Measurements from ENCODE around the gene PRRG3.

PRRG3 gene

DNA sequence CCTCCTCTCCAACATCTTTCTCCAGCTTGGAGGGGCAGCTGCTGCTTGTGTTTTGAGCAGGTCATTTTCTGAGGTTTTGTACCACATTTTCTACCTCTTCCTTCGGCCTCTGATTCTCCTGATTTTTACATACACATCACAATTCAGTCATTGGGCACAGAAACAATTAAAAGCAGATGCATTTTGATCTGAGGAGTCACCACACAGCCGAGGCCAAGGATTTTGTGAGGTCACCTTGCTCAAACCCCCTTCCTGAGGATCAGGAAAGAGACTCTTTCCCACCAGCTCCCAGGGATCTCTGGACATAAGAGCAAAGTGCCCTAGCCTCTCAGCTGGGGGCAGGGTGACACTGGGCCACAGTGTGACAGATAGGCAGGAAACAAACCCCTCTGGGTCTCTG lies 15.2 kb downstream of the PRRG3 start:
- no peak for DNase-seq

DNA sequence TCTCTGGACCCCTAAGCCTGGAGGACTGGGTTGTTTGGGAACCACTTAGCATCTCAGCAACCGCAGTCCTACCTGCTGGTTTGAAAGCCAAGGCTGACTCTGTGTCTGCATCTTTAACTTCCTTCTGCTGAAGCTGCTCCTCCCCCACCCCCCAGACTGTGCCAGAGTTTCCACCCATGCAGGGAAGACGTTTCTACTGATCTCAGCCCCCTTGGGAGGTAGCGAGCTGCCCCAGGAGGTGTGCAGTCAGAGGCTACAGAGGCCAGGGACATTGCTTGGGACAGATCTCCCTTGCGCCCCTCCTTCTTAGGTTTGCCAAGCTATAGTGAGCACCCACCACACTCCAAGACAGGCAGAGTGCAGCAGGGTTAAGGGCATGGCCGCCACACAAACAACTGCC lies 15.9 kb downstream of the PRRG3 start:
- no peak for DNase-seq

DNA sequence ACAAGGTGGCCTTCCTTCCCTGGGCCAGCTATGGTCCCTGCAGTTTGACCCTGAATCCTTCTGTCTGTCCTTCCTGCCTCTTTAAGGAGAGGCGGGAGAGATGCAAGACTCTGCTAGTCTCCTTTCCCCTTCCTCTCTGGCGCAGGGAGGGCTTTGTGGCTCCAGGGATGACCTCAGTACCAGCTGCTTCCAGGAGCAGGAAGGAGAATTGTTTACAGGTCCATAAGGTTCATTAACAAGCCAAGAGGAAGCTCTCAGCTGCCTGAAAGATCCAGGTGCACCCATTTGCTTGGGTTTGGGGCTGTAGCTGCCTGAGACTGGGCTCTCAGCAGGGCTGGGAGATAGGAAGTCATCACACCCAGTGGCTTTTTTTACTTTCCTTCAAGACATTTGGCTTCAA lies 16.5 kb downstream of the PRRG3 start:
- DNase-seq, result no peak

DNA sequence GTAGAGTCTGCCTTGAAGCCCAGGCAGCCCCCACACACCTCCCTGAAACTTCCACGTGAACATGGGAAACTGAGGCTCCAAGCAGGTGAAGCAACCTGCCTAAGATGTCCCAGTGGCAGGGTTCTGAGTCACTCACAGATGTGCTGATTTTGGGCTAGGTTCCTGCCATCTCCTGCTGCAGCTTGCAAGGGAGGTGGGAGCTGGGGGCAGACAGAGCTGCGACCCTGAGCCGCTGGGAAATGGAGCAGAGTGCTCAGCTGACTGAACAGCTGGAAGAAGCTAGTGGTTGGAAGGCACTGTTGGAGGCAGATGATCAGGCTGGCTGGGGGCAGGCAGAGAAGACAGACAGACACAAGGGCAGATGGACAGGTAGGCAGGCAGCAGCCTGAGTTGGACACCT lies 17.0 kb downstream of the PRRG3 start:
- no peak for DNase-seq

DNA sequence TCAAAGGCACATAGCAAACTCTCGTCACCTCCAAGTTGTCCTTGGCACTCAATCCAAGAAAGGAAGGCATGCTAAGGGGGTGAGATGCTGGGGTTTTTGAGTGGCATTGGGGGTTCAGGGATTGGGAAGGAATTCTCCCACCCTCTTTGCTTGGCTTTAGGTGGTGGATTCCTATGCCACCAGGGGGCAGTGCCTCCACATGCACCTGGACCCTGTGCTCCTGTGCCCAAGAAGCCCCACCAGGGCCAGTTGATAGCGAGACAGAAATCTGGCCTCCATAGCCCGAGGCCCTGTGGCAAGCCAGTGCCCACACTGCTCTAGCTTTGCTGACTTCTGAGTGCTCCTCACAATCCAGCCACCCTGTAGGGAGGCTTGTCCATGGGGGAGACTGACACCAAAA lies 18.6 kb downstream of the PRRG3 start:
- no peak for DNase-seq

DNA sequence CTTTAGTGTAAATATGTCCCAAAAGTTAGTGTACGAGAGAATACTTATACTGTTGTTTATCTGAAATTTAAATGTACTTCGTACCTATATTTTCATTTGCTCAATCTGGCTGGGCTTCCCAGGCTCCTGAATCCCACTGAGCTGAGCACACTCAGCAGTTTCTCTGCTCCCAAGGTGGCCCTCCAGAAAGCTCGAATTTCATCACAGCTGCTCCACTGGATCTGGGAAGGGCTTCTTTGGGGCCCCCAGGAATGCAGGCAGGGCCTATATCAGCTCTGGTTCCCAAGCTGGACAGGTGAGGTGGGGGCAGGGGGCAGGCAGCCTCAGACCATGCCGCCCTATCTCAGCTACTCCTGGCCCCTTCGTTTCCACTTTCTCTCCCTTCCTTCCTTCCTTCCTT lies 19.1 kb downstream of the PRRG3 start:
- no peak for DNase-seq

DNA sequence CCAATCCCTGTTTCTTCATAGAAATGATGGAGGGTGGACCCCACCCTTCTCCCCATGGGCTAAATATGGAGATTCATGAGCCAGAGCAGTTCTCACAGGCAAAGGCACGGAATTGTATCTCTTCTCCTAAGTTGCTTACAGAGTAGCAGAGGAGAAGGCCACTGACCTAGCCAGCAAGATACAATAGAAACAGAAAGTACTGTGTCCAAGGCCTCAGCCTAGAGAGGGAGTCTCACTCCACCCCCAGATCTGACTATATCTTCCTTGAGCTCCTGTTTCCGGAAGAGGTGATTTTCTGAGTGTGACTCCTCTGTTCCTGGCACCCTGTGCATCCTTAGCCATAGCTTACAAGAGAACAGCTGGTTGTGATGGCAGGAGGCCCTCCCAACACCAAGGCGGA lies 20.5 kb downstream of the PRRG3 start, which contains the start of gene FATE1:
FATE1 (plus strand) TSS at position 284 of the 400 bp plus-strand sequence; CDS start at position 369, 85 bp downstream.
- no peak for DNase-seq

DNA sequence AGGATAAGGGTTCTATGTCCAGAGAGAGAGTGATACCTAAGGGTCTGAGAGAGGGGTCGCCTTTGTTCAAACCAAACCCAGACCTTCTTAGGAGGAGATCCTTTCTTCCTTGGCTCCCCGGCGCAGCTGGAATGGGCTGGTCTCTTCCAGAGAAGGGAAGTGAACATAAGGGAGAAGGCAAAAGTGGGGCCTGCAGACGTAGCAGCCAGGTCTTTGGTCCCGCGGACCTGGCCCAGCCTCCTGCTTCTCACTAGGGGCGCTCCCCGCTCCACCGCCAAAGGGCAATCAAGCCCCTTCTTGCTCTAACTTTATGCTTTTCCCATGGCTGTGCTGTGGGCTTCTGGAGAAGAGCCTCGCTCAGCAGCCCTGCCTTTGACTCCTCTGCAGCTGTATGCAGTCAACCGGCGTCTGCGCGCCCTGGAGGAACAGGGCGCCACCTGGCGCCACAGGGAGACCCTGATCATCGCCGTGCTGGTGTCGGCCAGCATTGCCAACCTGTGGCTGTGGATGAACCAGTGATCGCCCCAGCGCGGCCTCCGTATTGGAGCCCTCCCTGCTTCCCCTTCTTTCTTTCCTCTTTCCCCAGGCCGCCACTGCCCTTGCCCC lies 27.1 kb downstream of the PRRG3 start:
- no peak for DNase-seq

DNA sequence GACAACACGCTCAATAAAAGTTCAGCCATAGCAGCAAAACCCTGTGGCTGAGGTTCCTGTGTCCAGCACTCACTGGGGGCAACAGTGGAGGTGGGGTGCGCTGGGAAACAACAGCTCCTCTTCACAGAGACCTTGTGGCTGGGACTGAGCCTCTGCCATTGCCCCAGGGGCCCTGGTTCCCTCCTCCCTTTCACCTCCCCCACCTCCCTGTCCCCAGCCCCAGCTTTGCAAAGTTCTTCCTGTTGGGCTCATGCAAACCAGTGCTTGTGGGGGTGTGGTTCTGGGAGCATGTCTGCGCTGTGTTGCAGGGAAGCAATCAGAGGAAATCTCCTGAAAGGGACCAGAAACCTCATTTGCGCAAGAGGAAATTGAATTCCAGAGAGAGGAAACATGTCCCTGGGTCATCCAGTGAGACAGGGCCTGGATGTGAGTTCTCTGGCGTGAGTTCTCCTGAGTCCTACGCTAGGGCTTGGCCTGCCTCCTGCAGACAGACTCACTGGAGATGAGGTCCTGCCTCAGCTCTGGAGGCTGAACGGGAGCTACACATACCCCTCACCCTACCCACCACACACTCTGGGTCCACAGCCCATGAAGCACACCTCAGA lies 28.0 kb downstream of the PRRG3 start:
- DNase-seq, result no peak

DNA sequence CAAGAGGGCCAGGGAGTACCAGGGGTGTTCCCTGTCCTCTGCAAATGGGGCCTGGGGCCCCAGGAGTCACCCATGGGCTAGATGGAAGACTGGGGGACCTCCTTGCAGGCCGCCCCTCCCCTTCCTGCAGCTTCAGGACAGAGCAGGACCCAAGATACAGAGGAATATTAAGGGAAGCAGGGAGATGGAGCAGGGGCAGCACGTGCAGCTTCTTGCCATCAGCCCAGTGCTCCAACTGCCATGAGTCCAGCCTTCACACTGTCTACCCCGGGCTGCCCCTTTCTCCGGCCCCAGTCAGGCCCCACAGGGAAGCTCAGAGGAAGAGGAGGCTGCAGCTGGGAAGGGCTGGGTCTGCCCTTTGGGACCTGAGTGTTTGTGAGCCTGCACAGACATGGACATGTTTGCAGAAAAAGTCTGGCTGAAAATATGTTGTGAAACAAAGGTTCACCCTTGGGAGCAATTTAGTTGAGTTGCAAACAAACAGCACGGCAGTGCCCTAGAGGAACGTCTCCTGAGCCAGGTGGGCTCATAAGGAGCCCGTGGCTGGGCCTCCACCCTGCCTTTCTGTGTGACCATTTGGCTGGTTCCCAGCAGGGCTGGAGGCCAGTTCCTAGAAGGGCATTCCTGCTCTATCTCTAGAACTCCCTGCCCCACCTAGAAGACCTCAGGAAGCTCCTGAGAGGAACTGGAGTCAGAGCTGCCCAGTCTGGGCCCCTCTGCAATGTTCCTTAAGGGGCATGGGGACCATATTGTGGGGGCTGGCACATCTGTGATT lies 29.5 kb downstream of the PRRG3 start:
- DNase-seq, result no peak

DNA sequence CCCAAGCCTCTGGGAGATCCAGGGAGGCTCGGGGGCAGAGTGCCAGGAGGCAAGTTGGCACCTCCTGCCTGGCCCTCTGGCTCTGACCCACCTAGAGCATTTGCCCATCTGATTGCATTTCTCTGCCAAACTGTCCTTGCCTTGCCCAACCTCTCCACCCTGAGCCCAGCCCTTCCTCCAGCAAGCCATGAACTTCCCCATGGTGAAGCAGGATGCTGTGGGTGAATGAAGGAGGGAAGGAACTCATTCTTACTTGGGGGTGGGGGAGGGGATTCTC lies 30.0 kb downstream of the PRRG3 start:
- no peak for DNase-seq

DNA sequence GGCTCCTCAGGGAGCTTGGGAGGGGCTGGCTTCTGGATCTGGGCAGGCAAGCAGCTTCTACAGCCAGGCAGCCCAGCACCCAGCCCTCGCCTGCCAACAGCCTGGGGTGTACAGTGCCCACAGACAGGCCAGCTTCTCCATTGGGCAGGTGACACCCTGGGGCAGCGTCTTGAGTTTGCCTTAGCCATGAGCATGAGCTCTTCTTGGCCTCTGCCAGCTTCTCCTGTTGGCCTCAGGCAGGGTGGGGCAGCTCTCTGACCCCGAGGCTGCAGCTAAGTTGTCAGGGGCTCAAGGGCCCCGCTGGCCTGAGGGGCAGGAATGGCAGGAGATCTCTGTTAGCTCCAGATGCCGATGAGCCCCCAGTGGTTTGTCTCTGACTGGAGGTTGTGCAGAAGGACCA lies 31.5 kb downstream of the PRRG3 start:
- DNase-seq, result no peak

DNA sequence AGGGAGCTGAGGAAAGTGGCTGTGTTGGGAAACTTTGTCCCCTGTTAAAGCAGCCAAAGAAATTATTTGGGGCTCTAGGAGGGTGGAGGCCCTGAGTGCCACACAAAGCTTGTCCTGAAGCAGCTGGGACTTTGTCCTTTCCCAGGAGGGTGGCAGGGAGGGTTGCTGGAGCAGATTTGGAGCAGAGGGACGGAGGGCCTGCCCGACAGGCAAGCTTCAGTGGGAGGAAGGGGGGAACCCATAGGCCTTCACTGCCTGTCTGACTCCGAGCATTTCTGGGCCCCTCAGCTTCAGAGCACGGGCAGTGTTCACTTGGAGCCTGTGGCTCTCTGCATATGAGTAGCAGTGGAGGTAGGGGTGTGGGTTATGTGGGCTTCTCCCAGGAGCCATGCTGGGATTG lies 32.1 kb downstream of the PRRG3 start:
- DNase-seq, result no peak

DNA sequence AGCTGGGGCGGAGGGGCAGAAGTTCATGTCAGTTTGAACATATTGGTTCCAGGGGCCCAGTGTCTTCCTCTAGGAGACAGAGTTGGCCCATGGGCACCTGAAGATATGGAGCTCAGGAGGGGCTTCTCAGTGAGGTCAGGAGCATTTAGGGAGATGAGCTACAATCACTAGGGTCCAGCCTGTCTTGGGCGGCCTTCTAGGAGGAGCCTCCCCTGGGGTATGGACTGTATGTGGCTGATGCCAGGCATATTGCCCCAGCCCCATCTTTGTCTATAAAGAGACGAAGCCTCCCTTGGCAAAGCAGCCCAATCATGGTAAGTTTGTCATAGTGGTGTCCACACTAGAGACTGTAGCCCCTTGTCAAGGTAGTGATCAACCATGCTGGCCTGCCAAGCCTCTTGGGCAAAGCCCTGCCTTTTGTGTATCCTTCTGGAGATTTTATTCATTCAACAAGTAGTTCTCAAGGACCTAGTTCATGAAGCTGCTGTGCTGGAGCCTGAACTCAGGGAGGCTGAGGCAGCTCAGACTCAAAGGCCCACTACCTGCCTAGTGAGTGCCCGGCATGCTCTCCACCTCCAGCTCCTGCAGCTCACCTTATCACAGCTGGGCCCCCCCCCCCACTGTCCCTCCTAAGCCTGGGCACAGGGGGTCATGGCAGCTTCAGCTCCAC lies 33.9 kb downstream of the PRRG3 start:
- no peak for DNase-seq

DNA sequence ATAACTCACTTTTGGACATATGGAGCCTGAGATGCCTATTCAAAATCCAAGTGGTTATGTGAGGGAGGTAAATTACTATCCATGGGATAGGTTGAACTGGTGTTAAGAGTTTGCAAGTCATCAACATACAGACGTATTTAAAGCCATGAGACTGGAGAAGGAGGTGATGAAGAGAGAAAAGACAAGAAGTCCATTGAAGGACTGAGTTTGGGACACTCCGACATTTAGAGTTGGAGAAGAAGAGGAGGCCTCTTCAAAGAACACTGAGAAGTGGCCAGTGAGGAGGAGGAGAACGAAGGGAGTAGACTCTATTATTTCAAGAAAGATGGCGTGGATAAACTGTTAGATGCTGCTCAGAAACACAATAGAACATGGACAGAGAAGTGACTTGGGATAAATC lies 39.2 kb downstream of the PRRG3 start, which contains the start of gene CNGA2:
CNGA2 (plus strand) TSS at position 301 of the 400 bp plus-strand sequence. CDS start 3,738 bp downstream, outside the sequence.
- no peak for DNase-seq

DNA sequence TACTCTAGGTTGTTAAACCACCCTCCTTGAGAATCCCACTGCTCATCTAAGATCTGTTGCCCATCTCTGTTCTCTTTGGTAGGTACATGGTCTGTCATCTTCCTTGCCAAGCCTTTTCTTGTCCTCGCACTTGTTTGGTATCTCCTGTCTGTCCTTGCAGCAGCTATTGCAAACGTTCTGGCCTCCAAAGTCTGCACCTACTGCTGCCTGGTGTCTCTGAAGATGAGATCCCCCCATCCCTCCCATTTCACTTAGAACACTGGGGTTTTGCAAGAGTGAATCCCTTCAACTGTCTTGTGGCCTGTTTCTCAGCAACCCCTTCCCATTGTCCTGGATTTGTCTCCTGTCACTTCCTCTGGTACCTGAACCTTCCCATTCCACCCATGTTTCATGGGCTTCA lies 40.0 kb downstream of the PRRG3 start:
- DNase-seq, result no peak

DNA sequence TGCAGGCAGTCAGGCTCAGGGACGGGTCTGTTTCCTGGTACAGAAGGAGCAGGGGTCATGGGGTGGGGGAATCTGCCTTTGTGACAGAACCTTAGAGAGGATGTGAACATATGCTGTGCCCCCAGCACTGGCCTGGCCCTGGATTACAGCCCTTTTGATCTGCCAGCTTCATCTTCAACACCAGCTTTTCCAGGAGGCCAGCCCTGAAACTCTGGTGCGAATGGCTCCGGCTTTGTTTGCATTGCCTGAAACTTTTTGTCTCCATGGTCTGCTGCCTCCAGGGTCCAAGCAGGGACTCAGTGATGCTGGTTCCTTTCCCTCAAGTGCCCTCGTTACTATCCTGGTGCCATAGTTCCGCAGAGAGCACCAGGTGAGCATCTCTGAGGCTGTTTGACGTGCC lies 41.4 kb downstream of the PRRG3 start:
- DNase-seq, result no peak

DNA sequence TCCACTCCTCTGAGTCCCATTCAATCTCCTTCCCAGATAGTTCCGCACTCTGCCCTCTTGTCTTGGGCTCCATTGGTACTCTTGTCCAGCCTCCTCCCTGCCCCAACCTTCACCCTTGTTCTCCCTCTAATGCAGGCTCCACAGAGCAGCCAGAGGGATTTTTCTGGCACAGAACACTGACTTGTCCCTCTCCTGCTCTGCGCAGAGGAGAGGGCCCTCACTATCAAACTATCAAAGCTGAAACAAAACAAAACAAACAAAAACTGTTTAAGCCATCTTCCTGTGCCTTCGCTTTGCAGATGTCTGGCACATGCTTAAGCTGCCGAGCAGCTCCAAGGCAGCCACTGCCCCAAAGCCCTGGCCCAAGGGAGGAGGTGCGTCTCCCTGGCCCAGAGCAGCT lies 42.2 kb downstream of the PRRG3 start:
- DNase-seq, result no peak

DNA sequence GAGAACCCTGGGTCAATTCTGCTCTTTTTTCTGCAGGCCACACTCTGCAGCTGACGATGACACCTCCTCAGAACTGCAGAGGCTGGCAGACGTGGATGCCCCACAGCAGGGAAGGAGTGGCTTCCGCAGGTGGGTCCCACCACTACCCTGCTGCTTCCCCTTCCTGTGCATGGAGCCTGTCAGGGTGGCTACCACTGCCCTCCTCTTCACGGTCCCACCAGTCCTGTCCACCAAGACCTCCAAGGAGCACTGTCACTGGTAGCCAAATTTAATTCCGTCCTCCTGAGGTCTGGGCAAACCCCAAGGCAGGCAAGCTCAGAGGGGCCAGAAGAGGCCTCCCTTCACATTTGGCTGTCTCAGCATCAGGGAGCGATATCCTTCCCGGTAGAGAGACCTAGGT lies 43.5 kb downstream of the PRRG3 start:
- no peak for DNase-seq

DNA sequence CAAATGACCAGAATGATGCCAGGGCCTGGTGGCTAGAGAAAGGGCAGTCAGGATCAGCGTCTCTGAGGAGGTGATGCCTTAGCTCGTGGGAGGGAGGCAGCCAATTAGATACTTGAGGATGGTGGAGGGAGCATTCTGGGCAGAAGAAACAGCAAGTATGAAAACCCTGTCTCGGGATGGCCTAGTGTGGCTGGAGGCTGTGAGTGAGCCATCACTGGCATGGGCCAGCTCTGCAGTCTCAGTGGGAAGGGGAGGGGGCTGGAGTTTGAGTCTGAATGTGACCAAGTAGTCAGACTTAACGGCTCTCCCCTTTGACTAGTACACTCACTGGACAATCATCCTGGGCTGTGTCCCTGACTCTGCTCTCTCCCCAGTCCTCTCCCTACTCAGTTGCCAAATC lies 46.3 kb downstream of the PRRG3 start:
- DNase-seq, result no peak

DNA sequence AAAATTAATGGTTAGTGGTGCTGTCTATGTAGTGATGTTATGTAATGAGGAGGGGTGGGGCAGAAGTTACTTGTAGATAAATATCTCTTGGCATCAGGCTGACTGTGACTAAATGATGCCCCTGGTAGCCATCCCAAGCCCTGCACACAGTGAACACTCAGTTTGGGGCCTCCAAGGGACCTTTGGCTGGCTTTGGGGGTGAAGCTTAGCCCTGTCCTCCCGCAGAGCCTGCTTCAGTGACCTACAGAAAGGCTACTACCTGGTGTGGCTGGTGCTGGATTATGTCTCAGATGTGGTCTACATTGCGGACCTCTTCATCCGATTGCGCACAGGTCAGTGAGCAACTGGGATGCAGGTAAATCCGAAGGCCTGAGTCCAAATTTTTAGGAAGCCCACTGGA lies 47.1 kb downstream of the PRRG3 start:
- DNase-seq, result no peak

DNA sequence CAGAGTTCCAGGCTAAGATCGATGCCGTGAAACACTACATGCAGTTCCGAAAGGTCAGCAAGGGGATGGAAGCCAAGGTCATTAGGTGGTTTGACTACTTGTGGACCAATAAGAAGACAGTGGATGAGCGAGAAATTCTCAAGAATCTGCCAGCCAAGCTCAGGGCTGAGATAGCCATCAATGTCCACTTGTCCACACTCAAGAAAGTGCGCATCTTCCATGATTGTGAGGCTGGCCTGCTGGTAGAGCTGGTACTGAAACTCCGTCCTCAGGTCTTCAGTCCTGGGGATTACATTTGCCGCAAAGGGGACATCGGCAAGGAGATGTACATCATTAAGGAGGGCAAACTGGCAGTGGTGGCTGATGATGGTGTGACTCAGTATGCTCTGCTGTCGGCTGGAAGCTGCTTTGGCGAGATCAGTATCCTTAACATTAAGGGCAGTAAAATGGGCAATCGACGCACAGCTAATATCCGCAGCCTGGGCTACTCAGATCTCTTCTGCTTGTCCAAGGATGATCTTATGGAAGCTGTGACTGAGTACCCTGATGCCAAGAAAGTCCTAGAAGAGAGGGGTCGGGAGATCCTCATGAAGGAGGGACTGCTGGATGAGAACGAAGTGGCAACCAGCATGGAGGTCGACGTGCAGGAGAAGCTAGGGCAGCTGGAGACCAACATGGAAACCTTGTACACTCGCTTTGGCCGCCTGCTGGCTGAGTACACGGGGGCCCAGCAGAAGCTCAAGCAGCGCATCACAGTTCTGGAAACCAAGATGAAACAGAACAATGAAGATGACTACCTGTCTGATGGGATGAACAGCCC lies 48.6 kb downstream of the PRRG3 start:
- DNase-seq, result no peak

DNA sequence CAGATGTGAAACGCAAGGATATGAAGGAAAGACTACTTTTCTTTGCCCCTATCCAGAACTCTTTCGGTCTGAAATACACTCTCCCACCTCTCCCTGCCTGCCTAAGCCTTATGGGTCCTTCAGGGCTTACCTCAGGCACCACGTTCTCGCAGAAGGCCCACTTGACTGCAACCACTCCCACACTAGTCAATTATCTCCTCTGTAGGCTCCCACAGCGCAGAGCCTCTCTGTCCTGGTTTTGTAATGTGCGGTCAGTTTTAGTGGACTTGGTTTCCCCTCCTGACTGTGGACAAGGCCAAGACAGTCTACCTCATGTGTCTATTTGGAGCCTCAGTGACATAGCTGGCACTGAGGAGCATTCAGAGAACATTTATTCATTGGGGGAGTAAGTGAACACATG lies 50.4 kb downstream of the PRRG3 start:
- DNase-seq, result no peak
